Measurements from ENCODE around the gene MISP3. TPM values are rescaled to one million over a fixed set of nuclear protein-coding genes. Genes with fewer than 3 reads are reported as not detected.

Gene MISP3
- total and polyA plus RNA-seq, 2 of the 8 experiments (the other 6 are each of a cell fraction or from before 2014, with no cell fraction given) = 0.74 to 1.4 TPM

DNA sequence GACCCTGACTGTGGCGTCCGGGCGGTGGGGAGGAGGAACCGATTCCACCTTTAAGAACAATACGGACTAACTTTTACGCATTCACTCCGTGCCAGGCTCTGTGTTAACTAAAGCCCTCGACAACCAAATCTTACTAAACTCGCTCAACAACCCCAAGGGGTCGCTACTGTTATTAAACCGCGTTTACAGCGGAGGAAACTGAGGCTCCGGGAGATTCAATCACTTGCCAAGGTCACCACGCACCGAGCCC, 16.8 kb downstream of the MISP3 start:
- peaks cover 3 to 5% (median 4%) of the 10 kb centered on the region in 4 experiments for H3K4me1 ChIP-seq (replicated peaks in 1 of 4; ENCODE audit: control insufficient read depth in 3 of 4, insufficient read depth in 4 of 4, low read length in 3 of 4)
- TF ChIP-seq RNF2 (IDR thresholded peaks at IDR 0.05; ENCODE audit: borderline replicate concordance, low read depth, low read length, missing control alignments, poor library complexity, severe bottlenecking) = no peak
- no peak for TF ChIP-seq RFX5 (IDR thresholded peaks at IDR 0.05; ENCODE audit: borderline replicate concordance, low read depth, low read length)
- TF ChIP-seq TCF12 (IDR thresholded peaks at IDR 0.05; ENCODE audit: low read depth, low read length) = no peak
- TF ChIP-seq HDAC6 (IDR thresholded peaks at IDR 0.05; ENCODE audit: low read depth, low read length) = no peak
- no peak for TF ChIP-seq GABPA (IDR thresholded peaks at IDR 0.05; ENCODE audit: borderline replicate concordance, insufficient read depth, low read length)
- TF ChIP-seq MAFK (IDR thresholded peaks at IDR 0.05; ENCODE audit: low read depth, low read length) = no peak
- peak in 1 of 2 experiments; percentile 18; a peak in 1 of 4 replicates for TF ChIP-seq RAD21 (IDR thresholded peaks at IDR 0.05 in 1 of 2, conservative IDR thresholded peaks at IDR 0.05 in 1 of 2; ENCODE audit: low read depth in 2 of 2, low read length in 2 of 2)
- TF ChIP-seq MAX (IDR thresholded peaks at IDR 0.05) = no peak
- no peak for TF ChIP-seq USF2 (IDR thresholded peaks at IDR 0.05; ENCODE audit: low read length)

More for the DNA sequence above, 16.8 kb downstream of the MISP3 start:
- H3K18ac ChIP-seq (ENCODE audit: extremely low read depth, low read length) = no peak overlapping the region
- H3K9ac ChIP-seq (replicated peaks in 1 of 4; ENCODE audit: extremely low read depth in 1 of 4, low read depth in 3 of 4, low read length in 3 of 4) = no peak overlapping the region
- ChIA-PET POLR2A (ENCODE audit: partially characterized antibody) (interaction anchor here (1.0 to 1.1 kb wide), 2 partner anchors 25 to 263 kb away, joined by 3 read pairs; no protein-coding TSS in a partner anchor), CTCF (ENCODE audit: partially characterized antibody) (interaction anchor here (1.0 to 1.1 kb wide), 3 partner anchors 15 to 292 kb away, joined by 4 read pairs; no protein-coding TSS in a partner anchor)
- peak overlapping the region; percentile 65 to 74 for H3K4me2 ChIP-seq (ENCODE audit: insufficient read depth in 1 of 2, low read depth in 2 of 2, low read length in 2 of 2)
- H3K27ac ChIP-seq (ENCODE audit: low read depth, low read length) = no peak overlapping the region
- H3K36me3 ChIP-seq (ENCODE audit: control insufficient read depth in 2 of 4, insufficient read depth in 4 of 4, low read length in 3 of 4) = peaks cover 0 to 13% (median 4%) of the 10 kb centered on the region in 4 experiments; a peak in 3 of 8 replicates
- H3K23ac ChIP-seq (ENCODE audit: insufficient read length) = no peak overlapping the region
- H3K9me3 ChIP-seq (ENCODE audit: insufficient read depth in 2 of 2, low read depth in 1 of 2, low read length in 1 of 2) = peaks cover 8% of the 10 kb centered on the region in 2 experiments; a peak in 3 of 4 replicates
- no peak overlapping the region for H4K91ac ChIP-seq (replicated peaks; ENCODE audit: insufficient read length, low read length)
- peaks cover 4 to 8% of the 10 kb centered on the region in 2 experiments for H4K20me1 ChIP-seq (replicated peaks in 1 of 2; ENCODE audit: control insufficient read depth in 1 of 2, insufficient read depth in 2 of 2, low read length in 2 of 2)
- no peak overlapping the region for H3K14ac ChIP-seq (ENCODE audit: insufficient read length)
- DNase-seq (ENCODE audit: low read depth in 1 of 2, low spot score in 2 of 2) = no peak
- no peak overlapping the region for H2BK20ac ChIP-seq (ENCODE audit: low read length)
- H2BK15ac ChIP-seq (ENCODE audit: low read length) = no peak overlapping the region
- peak overlapping the region; percentile 42 to 78 (median 60) for H3K4me3 ChIP-seq (ENCODE audit: extremely low read depth in 1 of 4, insufficient read depth in 2 of 4, low read depth in 3 of 4, low read length in 4 of 4)
- no peak overlapping the region for H2BK12ac ChIP-seq (ENCODE audit: low read depth, low read length)
- H2AK5ac ChIP-seq (ENCODE audit: low read depth, low read length) = no peak overlapping the region
- H4K5ac ChIP-seq (ENCODE audit: insufficient read length, low read depth, low read length) = no peak overlapping the region
- WGBS, 2 experiments (ENCODE audit: extremely low coverage in 1 of 2, insufficient coverage in 1 of 2, insufficient read length in 1 of 2, insufficient replicate concordance in 2 of 2, low coverage in 1 of 2, low lambda C conversion rate in 2 of 2, missing lambda C conversion rate in 1 of 2) = 11% methylated on average over 14 of the region's 16 CpGs; no CpG with 5 or more reads in 1 of the 2 experiments
- H3K4ac ChIP-seq (replicated peaks; ENCODE audit: insufficient read length, low read depth, low read length) = no peak overlapping the region
- H4K8ac ChIP-seq (ENCODE audit: extremely low read depth, insufficient read depth, low read length) = no peak overlapping the region
- H2BK120ac ChIP-seq (replicated peaks; ENCODE audit: low read depth, low read length) = no peak overlapping the region
- H3K27me3 ChIP-seq (replicated peaks in 1 of 4; ENCODE audit: control insufficient read depth in 3 of 4, extremely low read depth in 1 of 4, insufficient read depth in 3 of 4, low read length in 3 of 4) = peaks cover 0 to 6% (median 2%) of the 10 kb centered on the region in 4 experiments; a peak in 4 of 7 replicates
- H3K23me2 ChIP-seq (ENCODE audit: low read depth, low read length) = peaks cover 11% of the 10 kb centered on the region
- peak; percentile 19 for FAIRE-seq
- H3K56ac ChIP-seq (replicated peaks; ENCODE audit: insufficient read length, low read depth, low read length) = no peak overlapping the region
- no peak overlapping the region for H2AFZ ChIP-seq (ENCODE audit: low read length)
- no peak overlapping the region for H2BK5ac ChIP-seq (ENCODE audit: low read depth, low read length)
- H3K79me2 ChIP-seq (ENCODE audit: control insufficient read depth in 1 of 2, insufficient read depth in 2 of 2, low read length in 2 of 2) = no peaks in the 10 kb centered on the region
- no peaks in the 10 kb centered on the region for H3K79me1 ChIP-seq (ENCODE audit: low read depth, low read length)
